Endodermal cell (in vitro differentiated cells): ENCODE data around the gene SLC24A3. TPM values are rescaled to one million over a fixed set of nuclear protein-coding genes. Genes with fewer than 3 reads are reported as not detected.

ENCODE experiments used
- DNase-seq: peaks from one replicate; pipeline ENCODE4 v3.0.0-alpha.2; 2017
- H3K27ac ChIP-seq: 2 replicates; pipeline ENCODE4 v1.5.1; 2013; ENCODE audit warnings: mild to moderate bottlenecking, low read depth, low read length, moderate library complexity
- H3K27me3 ChIP-seq: 2 replicates; pipeline ENCODE4 v1.6.1; 2013; ENCODE audit warnings: mild to moderate bottlenecking, low read length, moderate library complexity; ENCODE audit not compliant: insufficient read depth, control insufficient read depth, poor library complexity, severe bottlenecking
- H3K36me3 ChIP-seq: 2 replicates; pipeline ENCODE4 v1.7.0; 2013; ENCODE audit warnings: mild to moderate bottlenecking, low read length, moderate library complexity; ENCODE audit not compliant: control insufficient read depth, insufficient read depth
- H3K4me1 ChIP-seq: one replicate; pipeline ENCODE4 v1.7.0; 2013; ENCODE audit warnings: low read length; ENCODE audit not compliant: control insufficient read depth, insufficient read depth
- H3K4me3 ChIP-seq: 2 replicates; pipeline ENCODE4 v1.5.1; 2013; ENCODE audit warnings: mild to moderate bottlenecking, low read length, moderate library complexity
- H3K9ac ChIP-seq: 2 replicates; pipeline ENCODE4 v1.6.1; 2013; ENCODE audit warnings: mild to moderate bottlenecking, low read length, moderate library complexity; ENCODE audit not compliant: poor library complexity, severe bottlenecking; ENCODE audit errors: extremely low read depth
- H3K9me3 ChIP-seq: 2 replicates; pipeline ENCODE4 v1.6.1; 2013; ENCODE audit warnings: mild to moderate bottlenecking, low read length, moderate library complexity; ENCODE audit not compliant: control insufficient read depth
- H3K27ac Mint-ChIP-seq: 2 replicates; pipeline ENCODE4 v1.8.0; 2020; ENCODE audit warnings: mixed read lengths
- H3K27me3 Mint-ChIP-seq: 2 replicates; pipeline ENCODE4 v1.8.0; 2021; ENCODE audit warnings: mild to moderate bottlenecking, mixed read lengths; ENCODE audit not compliant: insufficient read depth
- H3K36me3 Mint-ChIP-seq: 2 replicates; pipeline ENCODE4 v1.8.0; 2020; ENCODE audit warnings: low read depth, mixed read lengths
- H3K4me1 Mint-ChIP-seq: 2 replicates; pipeline ENCODE4 v1.8.0; 2020; ENCODE audit warnings: mixed read lengths
- H3K4me3 Mint-ChIP-seq: 2 replicates; pipeline ENCODE4 v1.8.0; 2020; ENCODE audit warnings: mild to moderate bottlenecking, moderate library complexity, mixed read lengths
- H3K9me3 Mint-ChIP-seq: 2 replicates; pipeline ENCODE4 v1.8.0; 2020; ENCODE audit warnings: mild to moderate bottlenecking, mixed read lengths
- CTCF ChIP-seq: fragments of 200-600 bp; sonication (generic); conservative IDR thresholded peaks from 2 replicates; pipeline ENCODE4 v1.5.0; 2021; ENCODE audit warnings: antibody characterized with exemption, mild to moderate bottlenecking
- WGBS, 2 experiments: methylation state at CpG; one replicate each; pipeline versions ENCODE4 v1.1.5 to v1.1.7; 2013; ENCODE audit warnings: missing lambda C conversion rate in 2 of 2, mixed read lengths in 1 of 2; ENCODE audit not compliant: insufficient coverage in 1 of 2, insufficient read length in 1 of 2; 5-methylcytosine and 5-hydroxymethylcytosine counted together
- total RNA-seq, 2 donors: library from RNA; stranded (reverse); fragmentation: NEBNext Ultra II Directional in 1 of 2; extraction: Animal tissue kit (Norgen Biotek cat#: 25700) in 1 of 2; gene quantifications; 2 replicates in 1 of 2; 3 replicates in 1 of 2; pipeline ENCODE4 v1.2.1, GENCODE V29; 2021

SLC24A3 gene
- total RNA-seq, 2 donors from 2014 or later, result 1.5 to 1.8 TPM

DNA sequence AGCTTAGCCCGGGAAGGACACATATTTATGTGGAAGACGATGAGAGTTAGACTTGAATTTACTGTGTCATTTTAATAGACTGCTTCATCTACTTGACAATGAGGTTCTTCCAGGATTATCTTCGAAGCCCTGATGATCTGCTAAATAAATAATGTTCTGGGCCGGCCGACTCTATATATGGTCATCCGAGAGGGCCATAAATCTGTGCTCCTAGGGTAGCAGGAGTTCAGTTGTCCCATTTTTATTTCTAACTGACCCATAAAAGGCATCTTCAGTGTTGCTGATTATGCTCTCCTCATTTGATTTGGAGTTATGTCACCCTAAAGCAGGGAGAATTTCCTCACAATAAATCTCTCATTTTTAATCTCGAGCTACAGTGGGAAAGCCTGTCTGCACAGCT is 217.1 kb downstream of the SLC24A3 start:
- Mint-ChIP-seq H3K27ac (no peak overlapping the region), H3K9me3 (no peaks in the 10 kb centered on the region), H3K27me3 (no peaks in the 10 kb centered on the region), H3K4me1 (peaks cover 52% of the 10 kb centered on the region), H3K4me3 (no peak overlapping the region), H3K36me3 (no peaks in the 10 kb centered on the region)
- Histone ChIP-seq H3K36me3 (no peaks in the 10 kb centered on the region), H3K9me3 (no peaks in the 10 kb centered on the region), H3K4me3 (no peak overlapping the region), H3K27me3 (no peaks in the 10 kb centered on the region), H3K27ac (no peak overlapping the region), H3K4me1 (peaks cover 28% of the 10 kb centered on the region), H3K9ac (no peak overlapping the region)
- WGBS, 2 experiments, result 94 to 98% methylated on average over 6 to 7 of the region's 7 CpGs
- DNase-seq, result no peak
- no peak for TF ChIP-seq CTCF

DNA sequence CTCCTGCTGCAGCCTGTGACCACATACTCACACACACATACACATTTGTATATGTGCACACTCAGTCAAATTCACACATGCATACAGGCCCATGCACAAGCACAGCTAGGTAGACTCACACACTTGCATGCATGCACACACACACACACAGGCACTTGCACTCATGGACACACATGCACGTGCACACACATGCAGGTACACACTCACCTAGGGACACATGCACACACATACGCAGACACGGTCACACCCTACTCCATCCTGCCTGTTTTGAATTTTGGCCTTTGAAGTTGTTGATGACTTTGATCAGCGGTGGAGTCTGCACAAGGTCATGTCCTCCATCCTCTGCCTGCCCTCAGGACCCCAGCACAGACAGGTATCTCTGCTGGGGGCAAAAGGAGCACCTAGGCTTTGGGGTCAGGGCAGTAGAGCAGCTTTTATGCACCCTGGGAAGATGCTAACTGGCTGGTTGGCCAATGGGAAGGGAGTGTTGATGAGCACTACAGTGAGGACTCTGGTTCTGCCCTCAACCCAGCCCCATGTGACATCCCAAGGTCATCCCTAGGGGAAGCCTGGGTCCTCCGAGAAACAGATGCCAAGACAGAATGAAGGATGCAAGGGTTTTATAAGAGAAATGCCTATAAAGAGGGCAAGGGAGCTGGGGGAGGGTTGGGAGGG is 218.3 kb downstream of the SLC24A3 start:
- Mint-ChIP-seq H3K27ac (no peak overlapping the region), H3K4me3 (no peak overlapping the region), H3K9me3 (no peaks in the 10 kb centered on the region), H3K36me3 (no peaks in the 10 kb centered on the region), H3K4me1 (peaks cover 53% of the 10 kb centered on the region), H3K27me3 (no peaks in the 10 kb centered on the region)
- no peak for DNase-seq
- Histone ChIP-seq H3K4me3 (no peak overlapping the region), H3K27me3 (no peaks in the 10 kb centered on the region), H3K36me3 (no peaks in the 10 kb centered on the region), H3K27ac (no peak overlapping the region), H3K4me1 (peaks cover 36% of the 10 kb centered on the region), H3K9ac (no peak overlapping the region), H3K9me3 (no peaks in the 10 kb centered on the region)
- 92 to 93% methylated on average over 5 of the region's 5 CpGs for WGBS, 2 experiments
- TF ChIP-seq CTCF, result no peak

DNA sequence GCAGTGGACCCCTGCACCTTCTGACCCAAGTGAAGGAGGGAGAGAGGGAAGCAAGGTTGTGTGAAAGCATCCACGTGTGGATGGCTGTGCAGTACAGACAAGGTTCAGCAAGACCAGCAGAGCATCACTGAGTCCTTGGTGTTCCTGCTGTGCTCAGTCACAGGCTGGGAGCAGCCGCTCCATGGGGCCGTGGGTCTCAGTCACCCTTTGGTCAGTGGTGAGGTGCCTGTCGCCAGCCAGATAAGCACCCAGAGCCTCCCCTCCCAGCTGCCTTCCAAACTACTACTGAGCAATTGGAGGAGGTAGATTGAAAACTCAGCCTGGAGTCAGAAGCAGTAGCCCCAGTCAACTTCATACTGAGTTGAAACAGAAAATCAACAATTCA is 218.9 kb downstream of the SLC24A3 start:
- Histone ChIP-seq H3K9me3 (no peaks in the 10 kb centered on the region), H3K36me3 (no peaks in the 10 kb centered on the region), H3K27me3 (no peaks in the 10 kb centered on the region), H3K27ac (no peak overlapping the region), H3K4me1 (peaks cover 36% of the 10 kb centered on the region), H3K9ac (no peak overlapping the region), H3K4me3 (no peak overlapping the region)
- H3K36me3 Mint-ChIP-seq, result no peaks in the 10 kb centered on the region
- TF ChIP-seq CTCF, result no peak
- 60% methylated on average over 4 of the region's 4 CpGs; no CpG with 5 or more reads in 1 of the 2 experiments for WGBS, 2 experiments
- H3K4me1 Mint-ChIP-seq, result peaks cover 53% of the 10 kb centered on the region
- H3K9me3 Mint-ChIP-seq, result no peaks in the 10 kb centered on the region
- no peak overlapping the region for H3K4me3 Mint-ChIP-seq
- no peak for DNase-seq
- no peaks in the 10 kb centered on the region for H3K27me3 Mint-ChIP-seq
- no peak overlapping the region for H3K27ac Mint-ChIP-seq
